NCI-H2029 treated with DMSO at 0.1 percent for 48 hours (cell line): ENCODE data around the gene SLC35C1.
"Not testable (repeated sequence)": the region's sequence is repeated elsewhere in the genome, so short reads cannot be mapped to it uniquely, and the experiment has no call there.

ENCODE experiments used
- DNase-seq: peaks from one replicate; lab custom pipeline; 2025; lab: John Stamatoyannopoulos, UW

SLC35C1 gene

DNA sequence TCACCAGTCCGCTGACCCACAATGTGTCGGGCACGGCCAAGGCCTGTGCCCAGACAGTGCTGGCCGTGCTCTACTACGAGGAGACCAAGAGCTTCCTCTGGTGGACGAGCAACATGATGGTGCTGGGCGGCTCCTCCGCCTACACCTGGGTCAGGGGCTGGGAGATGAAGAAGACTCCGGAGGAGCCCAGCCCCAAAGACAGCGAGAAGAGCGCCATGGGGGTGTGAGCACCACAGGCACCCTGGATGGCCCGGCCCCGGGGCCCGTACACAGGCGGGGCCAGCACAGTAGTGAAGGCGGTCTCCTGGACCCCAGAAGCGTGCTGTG, 6.1 kb downstream of the SLC35C1 start:
- DNase-seq: no peak

DNA sequence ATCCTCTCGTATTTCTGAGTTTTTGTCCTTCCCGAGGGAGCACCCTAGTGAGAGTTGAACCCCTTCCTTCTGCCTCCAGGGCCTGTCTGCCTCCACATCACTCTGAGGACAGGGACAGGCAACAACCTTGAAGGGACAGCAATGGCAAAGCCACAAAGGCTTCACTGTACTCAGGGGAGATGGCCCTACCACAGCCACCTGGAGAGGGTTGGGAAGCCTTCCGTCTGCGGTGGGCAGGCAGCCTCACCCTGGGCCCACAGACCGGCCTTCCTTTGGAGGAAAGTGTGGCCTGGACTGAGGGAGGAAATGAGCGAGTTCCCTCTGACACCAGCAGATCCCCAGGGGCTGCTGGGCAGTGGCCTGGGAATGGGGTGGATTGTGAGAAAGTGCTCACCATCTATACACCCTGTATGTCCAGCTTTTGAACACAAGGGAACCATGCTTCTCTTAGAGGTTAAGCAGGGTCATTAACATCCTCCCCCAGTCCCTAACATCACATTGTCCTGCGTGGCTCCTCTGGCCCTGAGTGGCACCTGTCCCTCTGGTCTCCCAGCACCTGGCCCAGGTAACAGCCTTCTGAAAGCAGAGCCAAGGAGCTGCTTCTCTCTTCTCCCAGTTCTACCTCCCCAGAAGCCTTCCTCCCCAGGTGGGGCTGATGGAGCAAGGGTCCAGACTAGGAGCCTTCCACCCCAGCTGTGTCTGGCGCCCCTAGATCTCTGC, 6.8 kb downstream of the SLC35C1 start:
- DNase-seq: no peak

DNA sequence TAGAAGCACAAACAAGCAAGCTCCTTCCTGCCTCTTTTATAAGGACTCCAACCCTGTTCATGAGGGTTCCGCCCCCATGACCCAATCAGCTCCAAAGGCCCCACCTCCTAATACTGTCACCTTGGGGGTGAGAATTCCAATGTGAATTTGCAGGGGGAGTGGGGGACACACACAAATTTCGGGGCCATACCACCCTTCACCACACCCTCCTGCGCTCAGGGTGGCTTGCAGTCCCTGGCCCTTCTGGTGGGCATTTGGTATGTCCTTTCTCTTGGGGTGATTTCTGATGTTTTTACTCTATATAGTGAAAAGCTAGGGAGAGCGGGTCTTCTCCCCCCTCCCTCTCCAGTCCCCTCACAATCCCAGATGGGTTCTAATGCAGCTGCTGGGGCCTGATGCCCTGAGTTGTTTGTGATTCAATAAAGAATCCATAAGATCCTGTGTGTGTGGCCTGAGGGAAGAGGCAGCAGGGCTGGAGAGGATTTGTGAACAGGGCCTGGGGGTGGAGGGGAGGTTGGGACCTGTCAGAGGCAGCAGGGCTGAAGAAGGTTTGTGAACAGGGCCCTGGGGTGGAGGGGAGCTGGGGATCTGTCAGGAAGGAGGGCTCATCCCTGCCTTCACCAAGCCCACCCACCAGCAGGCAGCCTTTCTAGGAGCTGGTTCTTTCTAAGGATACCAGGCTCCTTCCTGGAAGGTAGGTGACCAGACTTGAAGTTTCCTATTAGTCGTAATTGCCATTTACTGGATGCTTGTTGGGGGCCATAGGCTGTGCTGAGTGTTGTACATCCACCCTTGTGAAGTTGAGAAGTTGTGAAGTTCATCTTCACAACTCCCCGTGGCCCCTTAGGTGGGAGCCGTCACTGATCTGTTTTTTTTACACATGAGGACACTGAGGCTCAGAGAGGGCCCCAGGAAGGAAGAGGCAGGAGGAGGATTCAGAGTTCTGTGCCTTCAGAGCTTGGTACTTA, 7.9 kb downstream of the SLC35C1 start:
- no peak for DNase-seq

DNA sequence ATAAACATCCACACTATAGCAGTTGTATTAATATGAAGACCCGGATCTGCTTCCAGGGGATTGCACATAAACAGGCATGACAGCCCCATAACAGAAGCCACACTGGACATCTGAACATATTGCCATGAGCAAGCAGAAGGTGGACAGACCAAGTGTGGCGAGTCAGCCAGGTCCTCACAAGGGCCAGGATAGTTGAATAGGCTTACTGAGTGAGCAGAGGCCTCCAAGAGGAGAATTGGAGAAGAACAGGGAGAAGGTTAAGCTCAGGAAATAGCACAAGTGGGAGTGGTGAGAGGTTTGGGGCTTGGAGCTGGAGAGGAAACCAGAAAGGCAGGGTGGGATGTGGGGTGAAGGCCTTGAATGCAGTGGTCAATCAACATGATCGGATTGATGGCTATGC, 10.8 kb downstream of the SLC35C1 start:
- DNase-seq: no peak

DNA sequence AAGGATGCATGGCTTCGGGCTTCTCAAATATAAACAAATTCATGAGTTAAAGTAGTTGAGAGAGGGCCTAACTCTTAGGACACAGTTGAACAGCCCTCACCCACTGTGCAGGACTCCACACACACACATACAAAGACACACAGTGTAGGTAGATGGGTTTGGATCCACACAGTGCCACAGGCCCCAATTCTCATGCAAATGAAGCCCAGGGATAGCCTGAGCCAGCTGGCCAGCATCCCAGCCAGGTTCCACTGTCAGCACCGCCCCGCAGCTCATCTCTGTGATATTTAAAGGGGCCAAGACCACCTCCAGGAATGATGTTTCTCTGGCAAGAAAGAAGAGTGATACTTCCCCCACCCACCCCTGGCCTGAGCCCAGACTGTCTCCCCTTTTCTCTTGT, 11.7 kb downstream of the SLC35C1 start:
- peak; percentile 36 for DNase-seq

DNA sequence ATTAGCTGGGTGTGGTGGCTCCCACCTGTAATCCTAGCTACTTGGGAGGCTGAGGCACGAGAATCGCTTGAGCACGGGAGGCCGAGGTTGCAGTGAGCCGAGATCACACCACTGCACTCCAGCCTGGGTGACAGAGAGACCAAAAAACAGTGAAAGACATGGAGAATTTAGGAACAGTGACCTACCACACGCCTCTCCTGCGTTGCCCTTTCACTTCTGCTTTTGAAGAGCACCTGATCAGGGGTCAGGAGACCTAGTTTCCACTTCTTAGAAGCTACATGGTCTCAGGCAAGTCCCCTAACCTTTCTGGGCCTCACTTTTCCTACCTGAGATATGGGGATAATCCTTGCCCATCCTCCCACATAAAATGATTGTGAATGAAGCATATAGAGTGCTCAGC, 12.2 kb downstream of the SLC35C1 start:
- no peak for DNase-seq

DNA sequence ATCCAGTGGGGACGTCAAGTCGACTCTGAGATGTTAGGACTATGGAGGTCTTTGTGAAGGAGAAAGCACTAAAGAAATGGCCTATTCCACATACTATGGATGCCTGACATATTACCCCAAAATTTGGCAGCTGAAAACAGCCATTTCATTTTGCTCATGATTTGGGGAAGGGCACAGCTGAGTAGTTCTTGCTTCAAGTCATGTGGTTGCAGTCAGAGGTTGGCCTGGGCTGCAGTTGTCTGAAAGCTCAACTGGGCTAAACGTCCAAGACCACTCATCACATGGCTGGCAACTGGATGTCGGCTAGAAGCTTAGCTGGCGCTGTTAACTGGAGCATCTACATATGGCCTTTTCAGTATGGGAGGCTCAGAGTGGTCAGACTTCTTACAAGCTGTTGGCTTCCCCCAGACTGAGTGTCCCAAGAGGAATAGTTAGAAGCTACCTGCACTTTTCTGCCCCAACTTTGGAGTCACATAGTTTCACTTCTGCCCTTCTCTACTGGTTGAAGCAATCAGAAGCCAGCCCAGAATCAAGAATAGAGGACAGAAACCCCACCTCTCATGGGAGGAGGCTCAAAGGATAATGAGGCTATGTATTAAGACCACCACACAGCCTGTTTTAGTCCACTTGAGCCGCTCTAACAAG, 14.1 kb downstream of the SLC35C1 start:
- DNase-seq: no peak

DNA sequence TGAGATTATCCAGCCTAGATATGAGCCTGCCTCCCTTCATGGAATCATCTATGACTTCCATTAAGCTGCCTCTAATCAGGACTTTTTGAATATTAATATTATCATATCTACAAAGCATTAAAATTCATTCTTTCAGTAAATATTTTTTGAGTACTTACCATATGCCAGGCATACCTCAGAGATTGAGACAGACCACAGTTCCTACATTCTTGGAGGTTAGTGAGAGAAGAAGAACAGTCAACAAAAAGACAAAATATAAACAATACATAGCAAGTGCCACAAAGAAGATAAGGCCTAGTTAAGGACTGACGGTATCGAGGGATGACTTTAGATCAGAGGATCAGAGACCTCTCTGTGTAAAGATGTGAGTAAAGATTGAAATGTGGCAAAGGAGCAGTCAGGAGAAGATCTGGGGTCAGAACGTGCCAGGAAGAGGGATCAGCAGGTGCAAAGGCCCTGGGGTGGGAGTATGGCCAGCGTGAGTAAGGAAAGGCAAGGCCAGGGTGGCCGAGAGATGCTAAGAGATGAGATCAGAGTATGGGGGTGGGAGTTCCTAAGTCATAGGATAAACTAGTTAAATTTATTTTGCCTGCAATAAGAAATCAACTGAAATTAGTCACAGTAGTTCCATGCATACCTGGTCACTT, 15.4 kb downstream of the SLC35C1 start:
- DNase-seq: no peak

DNA sequence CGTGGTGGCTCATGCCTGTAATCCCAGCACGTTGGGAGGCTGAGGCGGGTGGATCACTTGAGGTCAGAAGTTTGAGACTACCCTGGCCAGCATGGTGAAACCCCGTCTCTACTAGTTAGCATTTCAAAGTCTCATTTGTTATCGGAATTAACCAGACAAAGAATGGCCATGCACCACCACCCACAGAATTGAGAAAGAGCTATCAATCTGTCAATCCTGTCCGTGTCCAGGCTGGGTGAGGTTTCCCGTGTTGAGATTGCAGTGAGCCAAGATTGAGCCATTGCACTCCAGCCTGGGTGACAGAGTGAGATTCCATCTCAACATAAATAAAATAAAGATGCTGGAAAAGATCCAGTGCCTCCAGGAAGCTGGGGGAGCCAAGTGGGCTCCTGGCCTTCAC, 21.5 kb downstream of the SLC35C1 start:
- not testable (repeated sequence) for DNase-seq

DNA sequence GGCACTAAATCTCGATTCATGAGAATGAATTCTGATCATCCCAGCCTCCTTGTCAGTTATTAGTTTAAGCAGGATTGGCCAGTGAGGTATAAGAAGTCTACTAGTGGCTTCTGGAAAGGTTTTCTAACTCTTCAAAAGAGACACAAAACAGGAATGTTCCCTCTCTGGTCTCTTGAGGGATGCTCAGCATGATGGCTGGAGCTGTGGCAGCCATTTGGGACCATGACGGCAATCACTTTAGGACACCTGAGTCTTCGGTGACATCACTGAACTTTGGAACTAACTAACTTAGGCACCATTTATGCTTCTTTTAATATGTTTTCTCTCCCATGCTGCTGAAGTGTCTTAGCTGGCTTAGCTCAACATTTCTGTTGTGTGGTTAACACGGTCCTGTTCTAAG, 22.2 kb downstream of the SLC35C1 start:
- DNase-seq: no peak

DNA sequence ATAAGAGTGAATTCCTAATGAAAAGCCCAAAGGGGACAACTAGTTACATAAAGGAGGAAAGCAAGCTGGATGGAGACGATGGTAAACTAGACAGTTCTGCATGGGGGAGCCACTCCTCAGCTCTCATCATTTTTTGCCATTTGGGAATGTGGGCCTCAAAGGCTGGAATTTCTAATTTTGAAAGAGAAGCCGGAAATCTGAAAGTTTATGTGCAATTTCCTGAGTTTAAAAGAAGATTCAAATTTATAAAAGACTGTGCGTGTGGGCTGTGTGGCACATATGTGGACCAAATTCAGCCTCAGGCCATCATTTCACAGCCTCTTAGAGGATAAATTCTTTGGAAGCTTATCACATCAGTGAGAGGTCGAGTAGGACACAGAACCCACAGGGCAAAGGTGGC, 24.0 kb downstream of the SLC35C1 start:
- no peak for DNase-seq

DNA sequence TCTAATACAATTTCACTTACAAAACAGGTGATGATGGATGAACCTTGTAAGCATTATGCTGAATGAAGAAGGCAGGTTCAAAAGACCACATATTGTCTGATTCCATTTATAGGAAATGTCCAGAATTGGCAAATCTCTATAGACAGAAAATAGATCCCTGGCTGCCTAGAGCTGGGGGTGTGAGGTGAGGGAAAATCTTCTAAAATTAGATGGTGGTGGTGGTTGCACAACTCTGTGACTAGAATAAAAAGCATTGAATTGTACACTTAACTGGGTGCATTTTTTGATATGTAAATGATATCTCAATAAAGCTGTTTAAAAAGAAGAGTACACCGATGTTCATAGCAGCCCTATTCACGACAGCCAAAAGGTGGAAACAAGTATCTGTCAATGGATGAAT, 25.6 kb downstream of the SLC35C1 start:
- no peak for DNase-seq

DNA sequence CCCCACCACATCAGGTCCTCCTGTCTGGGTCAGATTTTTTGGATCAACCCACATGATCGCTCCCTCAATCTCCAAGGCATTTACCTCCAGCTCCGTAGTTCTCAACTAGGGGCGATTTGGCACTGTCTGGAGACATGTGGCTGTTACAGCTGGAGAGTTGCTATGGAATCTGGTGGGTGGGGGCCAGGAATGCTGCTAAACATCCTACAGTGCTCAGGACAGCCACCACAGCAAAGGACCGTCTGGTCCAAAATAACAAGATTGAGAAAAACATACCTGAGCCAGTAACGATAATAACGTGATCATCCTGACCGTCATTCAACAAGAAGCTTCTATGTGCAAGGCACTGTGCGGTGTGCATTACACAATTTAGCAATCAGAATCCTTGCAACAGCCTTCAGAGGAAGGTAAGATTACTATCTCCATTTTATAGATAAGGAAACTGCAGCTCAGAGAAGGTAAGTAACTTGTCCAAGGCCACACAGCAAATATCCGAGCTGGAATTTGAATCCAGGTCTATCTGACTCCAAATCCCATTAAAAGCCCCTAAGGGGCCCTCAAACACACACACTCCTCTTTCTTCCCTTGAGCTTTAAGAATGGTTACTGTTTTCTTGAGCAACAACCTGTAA, 28.0 kb downstream of the SLC35C1 start:
- DNase-seq: no peak

DNA sequence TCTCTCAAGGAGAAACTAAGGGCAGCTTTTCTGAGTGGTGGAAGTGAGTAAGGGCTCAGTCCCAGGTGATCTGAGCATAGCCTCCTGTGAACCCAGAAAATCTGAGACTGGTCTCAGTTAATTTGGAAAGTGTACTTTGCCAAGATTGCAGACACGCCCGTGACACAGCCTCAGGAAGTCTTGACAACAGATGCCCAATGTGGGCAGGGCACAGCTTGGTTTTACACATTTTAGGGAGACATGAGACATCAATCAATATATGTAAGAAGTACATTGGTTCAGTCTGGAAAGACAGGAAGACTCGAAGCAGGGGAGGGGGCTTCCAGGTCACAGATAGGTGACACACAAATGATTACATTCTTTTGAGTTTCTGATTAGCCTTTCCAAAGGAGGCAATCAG, 28.8 kb downstream of the SLC35C1 start:
- DNase-seq: no peak

DNA sequence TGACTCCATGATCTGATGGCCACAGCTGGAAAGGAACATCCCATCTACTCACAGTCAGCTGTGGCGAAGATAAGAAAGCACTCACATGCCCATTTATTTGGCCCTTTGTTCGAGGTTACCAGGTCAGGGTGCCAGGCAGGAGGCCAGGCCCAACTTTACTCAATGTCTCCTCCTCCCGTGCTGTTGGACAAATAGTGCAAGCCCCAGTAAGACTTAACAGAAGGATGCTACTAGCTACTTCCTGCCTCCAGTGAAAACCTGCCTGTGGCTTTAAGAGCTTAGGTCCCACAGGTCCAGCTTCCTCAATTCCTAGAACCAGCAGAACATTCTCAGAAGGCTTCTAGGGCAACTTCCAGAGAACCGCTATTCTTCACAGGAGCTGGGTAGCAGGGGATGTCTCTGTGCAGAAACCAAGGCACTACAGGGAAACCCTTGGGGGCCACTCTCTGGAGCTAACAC, 29.4 kb downstream of the SLC35C1 start:
- DNase-seq: no peak

DNA sequence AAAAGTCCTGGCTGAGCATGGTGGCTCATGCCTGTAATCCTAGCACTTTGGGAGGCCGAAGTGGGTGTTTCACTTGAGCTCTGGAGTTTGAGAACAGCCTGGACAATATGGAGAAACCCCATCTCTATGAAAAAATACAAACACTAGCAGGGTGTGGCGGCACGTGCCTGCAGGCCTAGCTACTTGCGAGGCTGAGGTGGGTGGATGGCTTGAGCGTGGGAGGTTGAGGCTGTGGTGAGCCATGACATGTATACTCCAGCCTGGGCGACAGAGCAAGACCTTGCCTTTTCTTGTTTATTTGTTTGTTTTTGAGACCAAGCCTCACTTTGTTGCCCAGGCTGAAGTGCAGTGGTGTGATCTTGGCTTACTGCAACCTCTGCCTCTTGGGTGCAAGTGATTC, 34.3 kb downstream of the SLC35C1 start:
- DNase-seq: no peak

DNA sequence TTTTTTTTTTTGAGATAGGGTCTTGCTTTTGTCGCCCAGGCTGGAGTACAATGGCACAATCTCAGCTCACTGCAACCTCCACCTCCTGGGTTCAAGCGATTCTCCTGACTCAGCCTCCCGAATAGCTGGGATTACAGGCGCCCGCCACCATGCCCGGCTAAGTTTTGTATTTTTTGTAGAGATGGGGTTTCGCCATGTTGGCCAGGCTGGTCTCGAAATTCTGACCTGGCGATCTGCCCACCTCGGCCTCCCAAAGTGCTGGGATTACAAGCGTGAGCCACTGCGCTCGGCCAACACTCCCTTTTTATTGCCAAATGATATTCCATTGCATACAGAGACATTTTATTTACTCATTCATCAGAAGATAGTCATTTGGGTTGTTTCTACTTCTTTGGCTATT, 35.3 kb downstream of the SLC35C1 start:
- DNase-seq: not testable (repeated sequence)

DNA sequence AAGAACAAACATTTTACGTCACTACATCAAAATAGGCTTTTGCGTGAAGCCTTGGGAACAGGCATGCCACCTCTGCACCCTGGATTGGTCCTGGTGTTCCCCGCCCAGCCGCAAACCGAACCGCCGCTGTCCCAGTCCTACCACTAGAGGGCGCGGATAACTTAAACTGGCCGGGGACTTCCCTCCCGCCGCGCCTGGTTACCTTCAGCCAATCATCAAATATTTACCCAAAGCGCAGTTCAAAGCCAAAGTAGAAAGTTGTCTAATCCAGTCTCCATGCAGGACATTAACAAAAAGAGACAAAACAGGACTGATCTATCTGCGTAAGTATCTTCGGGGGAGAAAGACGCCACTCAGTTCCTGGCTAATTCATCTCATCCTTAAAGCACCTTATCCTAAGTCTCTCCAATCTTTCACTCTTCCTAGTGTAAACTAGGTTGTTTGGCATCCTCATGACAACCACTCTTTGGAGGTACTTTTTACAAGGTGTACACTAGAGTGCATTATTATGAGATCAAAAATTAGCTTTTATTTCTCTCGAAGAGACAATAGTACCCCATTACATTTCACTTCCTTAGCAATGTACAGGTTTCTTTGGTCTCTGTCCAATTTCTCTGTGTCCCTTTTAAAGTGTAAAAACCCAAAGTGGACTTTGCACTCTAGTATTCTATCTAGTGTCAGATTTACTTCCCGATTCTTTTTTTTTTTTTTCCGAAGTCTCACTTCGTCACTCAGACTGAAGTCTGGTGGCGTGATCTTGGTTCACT, 38.4 kb downstream of the SLC35C1 start:
- peak; percentile 95 for DNase-seq

DNA sequence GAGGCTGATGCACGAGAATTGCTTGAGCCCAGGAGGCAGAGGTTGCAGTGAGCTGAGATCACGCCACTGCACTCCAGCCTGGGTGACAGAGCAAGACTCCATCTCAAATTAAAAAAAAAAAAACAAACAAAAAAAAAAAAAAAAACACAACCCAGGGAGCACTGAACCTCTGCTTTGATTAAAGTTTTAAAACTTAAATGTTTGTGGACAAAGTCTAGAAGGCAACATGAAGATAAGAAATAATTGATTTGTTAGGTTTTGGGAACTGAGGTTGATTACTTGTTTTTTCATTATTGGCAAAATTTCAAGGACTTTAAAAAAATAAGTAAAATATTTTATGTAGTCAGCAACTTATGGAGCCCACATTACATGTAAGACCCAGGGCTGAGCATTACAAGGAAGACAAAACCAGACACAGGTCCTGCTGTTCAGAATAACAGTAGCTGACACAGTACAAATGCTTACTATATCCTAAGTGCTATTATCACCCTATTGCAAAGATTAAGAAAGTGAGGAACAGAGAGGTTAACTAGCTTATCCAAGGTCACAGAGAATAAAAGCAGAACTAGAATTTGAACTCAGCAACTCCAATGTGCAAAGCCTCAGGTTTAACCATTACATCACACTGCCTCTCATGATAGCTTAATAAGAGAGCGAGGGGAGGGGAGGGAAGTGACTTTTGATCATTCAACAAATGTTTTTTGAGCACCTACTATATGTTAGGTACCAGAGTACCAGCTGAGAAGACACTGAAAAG, 40.1 kb downstream of the SLC35C1 start:
- DNase-seq: no peak

DNA sequence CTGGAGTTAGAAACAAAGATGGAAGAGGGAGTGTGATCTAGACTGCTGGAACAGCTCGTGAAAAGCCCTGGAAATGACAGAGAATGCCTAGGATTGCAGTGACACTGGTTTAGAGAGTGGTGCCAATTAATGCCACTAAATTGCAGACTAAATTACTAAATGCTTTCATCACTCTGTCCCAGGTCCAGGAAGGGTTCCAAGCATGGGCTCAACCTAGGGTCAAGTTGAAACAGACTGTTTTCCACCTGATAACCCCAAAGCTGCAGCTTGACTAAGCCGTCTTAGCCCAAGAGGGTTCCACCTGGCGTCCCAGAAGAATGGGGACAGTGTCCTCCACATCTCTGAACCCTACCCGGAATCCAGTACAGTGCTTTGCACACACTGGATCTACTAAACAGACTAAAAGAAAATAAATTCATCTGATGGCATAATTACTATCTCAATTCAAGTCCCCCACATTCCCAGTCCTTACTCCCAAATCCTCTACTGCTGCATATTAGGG, 41.3 kb downstream of the SLC35C1 start:
- no peak for DNase-seq
